ENCODE results near the gene BOD1.

BOD1 gene

GRCh38 chr5:173640156-173640804, 23.8 kb upstream of the BOD1 start:
- no peak for DNase-seq (ENCODE audit: low read depth)

GRCh38 chr5:173638126-173639040, 21.9 kb upstream of the BOD1 start:
- DNase-seq (ENCODE audit: low read depth), result no peak

- no peak for DNase-seq (ENCODE audit: low read depth)
Measured at GRCh38 chr5:173637340-173637739, 20.9 kb upstream of the BOD1 start.

GRCh38 chr5:173634465-173634983, 18.1 kb upstream of the BOD1 start:
- no peak for DNase-seq (ENCODE audit: low read depth)

- no peak for DNase-seq (ENCODE audit: low read depth)
Measured at GRCh38 chr5:173633304-173633703, 16.9 kb upstream of the BOD1 start.

- DNase-seq (ENCODE audit: low read depth), result no peak
Measured at GRCh38 chr5:173631478-173631877, 15.0 kb upstream of the BOD1 start.

GRCh38 chr5:173630724-173631365, 14.4 kb upstream of the BOD1 start:
- DNase-seq (ENCODE audit: low read depth), result no peak

- no peak for DNase-seq (ENCODE audit: low read depth)
Measured at GRCh38 chr5:173629628-173630027, 13.2 kb upstream of the BOD1 start.

- no peak for DNase-seq (ENCODE audit: low read depth)
Measured at GRCh38 chr5:173628501-173628900, 12.1 kb upstream of the BOD1 start.

GRCh38 chr5:173627860-173628392, 11.5 kb upstream of the BOD1 start:
- no peak for DNase-seq (ENCODE audit: low read depth)

GRCh38 chr5:173627271-173627670, 10.8 kb upstream of the BOD1 start:
- no peak for DNase-seq (ENCODE audit: low read depth)

- DNase-seq (ENCODE audit: low read depth), result no peak
Measured at GRCh38 chr5:173626505-173626820, 10.0 kb upstream of the BOD1 start.

GRCh38 chr5:173625673-173626504, 9.4 kb upstream of the BOD1 start:
- no peak for DNase-seq (ENCODE audit: low read depth)

GRCh38 chr5:173625261-173625660, 8.8 kb upstream of the BOD1 start:
- no peak for DNase-seq (ENCODE audit: low read depth)

- no peak for DNase-seq (ENCODE audit: low read depth)
Measured at GRCh38 chr5:173624282-173624681, 7.8 kb upstream of the BOD1 start.

GRCh38 chr5:173623789-173624188, 7.3 kb upstream of the BOD1 start:
- DNase-seq (ENCODE audit: low read depth), result no peak

- DNase-seq (ENCODE audit: low read depth), result no peak
Measured at GRCh38 chr5:173623296-173623771, 6.9 kb upstream of the BOD1 start.

GRCh38 chr5:173622183-173623047, 6.0 kb upstream of the BOD1 start:
- DNase-seq (ENCODE audit: low read depth), result no peak

- DNase-seq (ENCODE audit: low read depth), result no peak
Measured at GRCh38 chr5:173620784-173621183, 4.3 kb upstream of the BOD1 start.

GRCh38 chr5:173618927-173619519, 2.6 kb upstream of the BOD1 start:
- peak; percentile 28 for DNase-seq (ENCODE audit: low read depth)

Data from activated T-cell treated with anti-CD3 and anti-CD28 coated beads for 24 hours (primary cell).